DND-41 (cell line): ENCODE measurements around the gene ENPP1.

Source experiments
- EZH2 ChIP-seq: IDR thresholded peaks from 3 replicates; pipeline ENCODE4 v1.6.1; 2012; ENCODE audit warnings: borderline replicate concordance, low read depth, mild to moderate bottlenecking, moderate library complexity, low read length, inconsistent platforms; ENCODE audit not compliant: severe bottlenecking
- TF ChIP-seq, protein P1 (sequence below): IDR thresholded peaks from 2 replicates; pipeline ENCODE4 v1.5.1; 2012; ENCODE audit warnings: borderline replicate concordance, low read length, moderate library complexity, mild to moderate bottlenecking; ENCODE audit not compliant: poor library complexity, severe bottlenecking; ENCODE audit errors: extremely low read depth

DNA sequence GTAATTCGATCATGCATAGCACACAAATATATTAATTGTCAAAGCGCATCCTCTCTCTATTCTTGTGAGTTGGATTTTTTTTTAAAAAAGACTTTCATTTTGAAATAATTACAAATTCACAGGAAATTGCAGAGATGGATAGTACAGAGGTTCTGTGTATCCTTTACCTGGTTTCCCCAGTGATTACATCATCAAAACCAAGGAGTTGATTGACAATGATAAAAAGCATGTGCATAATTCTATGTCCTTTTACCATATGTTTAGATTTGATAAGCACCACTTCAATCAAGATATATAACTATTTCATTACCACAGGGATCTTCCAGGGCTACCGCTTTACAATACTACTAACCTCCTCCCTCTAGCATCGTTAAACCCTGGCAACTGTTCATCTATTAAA, 103.1 kb downstream of the ENPP1 start:
- TF ChIP-seq, protein P1, sequence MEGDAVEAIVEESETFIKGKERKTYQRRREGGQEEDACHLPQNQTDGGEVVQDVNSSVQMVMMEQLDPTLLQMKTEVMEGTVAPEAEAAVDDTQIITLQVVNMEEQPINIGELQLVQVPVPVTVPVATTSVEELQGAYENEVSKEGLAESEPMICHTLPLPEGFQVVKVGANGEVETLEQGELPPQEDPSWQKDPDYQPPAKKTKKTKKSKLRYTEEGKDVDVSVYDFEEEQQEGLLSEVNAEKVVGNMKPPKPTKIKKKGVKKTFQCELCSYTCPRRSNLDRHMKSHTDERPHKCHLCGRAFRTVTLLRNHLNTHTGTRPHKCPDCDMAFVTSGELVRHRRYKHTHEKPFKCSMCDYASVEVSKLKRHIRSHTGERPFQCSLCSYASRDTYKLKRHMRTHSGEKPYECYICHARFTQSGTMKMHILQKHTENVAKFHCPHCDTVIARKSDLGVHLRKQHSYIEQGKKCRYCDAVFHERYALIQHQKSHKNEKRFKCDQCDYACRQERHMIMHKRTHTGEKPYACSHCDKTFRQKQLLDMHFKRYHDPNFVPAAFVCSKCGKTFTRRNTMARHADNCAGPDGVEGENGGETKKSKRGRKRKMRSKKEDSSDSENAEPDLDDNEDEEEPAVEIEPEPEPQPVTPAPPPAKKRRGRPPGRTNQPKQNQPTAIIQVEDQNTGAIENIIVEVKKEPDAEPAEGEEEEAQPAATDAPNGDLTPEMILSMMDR: no peak
- TF ChIP-seq EZH2: no peak
